HCT116 (cell line): Measurements from ENCODE around the gene PDIA2. TPM values are rescaled to one million over a fixed set of nuclear protein-coding genes. Genes with fewer than 3 reads are reported as not detected.

ENCODE experiments used
- ATAC-seq: fragments of 200-7000 bp; cut with Tn5 transposase; 2 replicates; pipeline ENCODE4 v1.9.1; 2020; ENCODE audit warnings: mild to moderate bottlenecking, moderate library complexity
- BruUV-seq: library from RNA; stranded (reverse); fragments of 400-500 nt; replicated peaks from 2 replicates; lab custom pipeline; 2021; lab: Mats Ljungman, UMichigan
- CTCF ChIA-PET: fragments of 300-600 bp; sonication (Branson Sonifier 250); formaldehyde crosslinking; loops from one replicate; lab custom pipeline; 2021; ENCODE audit warnings: antibody characterized with exemption; lab: Charles Lee
- POLR2A ChIA-PET: fragments of 300-600, 350-600 bp; sonication (Branson Sonifier 250); formaldehyde crosslinking; loops from one replicate; lab custom pipeline; 2021; ENCODE audit warnings: antibody characterized with exemption; lab: Charles Lee
- RAD21 ChIA-PET, 2 experiments: fragments of 300-600 bp; sonication (Branson Sonifier 250); formaldehyde crosslinking; loops; one replicate each; lab custom pipeline; 2023; ENCODE audit warnings: low total read pairs in 2 of 2; ENCODE audit not compliant: uncharacterized antibody in 2 of 2, unreplicated experiment in 2 of 2, low non-redundant PET in 1 of 2; lab: Charles Lee
- DNase-seq: peaks from one replicate; pipeline ENCODE4 v3.0.0-alpha.2; 2010; ENCODE audit warnings: low read depth, low spot score
- H2AFZ ChIP-seq: fragments of 200-600 bp; shearing (Covaris generic), sonication (generic); 2 replicates; pipeline ENCODE4 v1.6.1; 2017; ENCODE audit warnings: low read depth, mixed run types, mixed read lengths, antibody characterized with exemption, low read length; ENCODE audit not compliant: poor library complexity, severe bottlenecking
- H3K27ac ChIP-seq: 2 replicates; pipeline ENCODE4 v1.5.1; 2012; ENCODE audit warnings: low read depth, low read length
- H3K27me3 ChIP-seq: fragments of 200-600 bp; sonication (generic); 2 replicates; pipeline ENCODE4 v1.6.1; 2016; ENCODE audit warnings: mixed run types, low read length, mixed read lengths; ENCODE audit not compliant: insufficient read depth
- H3K36me3 ChIP-seq, 2 experiments: fragments of 200-500 bp in 1 of 2; fragments of 200-600 bp in 1 of 2; sonication (Bioruptor generic) in 1 of 2; sonication (generic) in 1 of 2; 2 replicates each; pipeline versions ENCODE4 v1.5.1 to v1.6.1; 2014 to 2016; ENCODE audit warnings: low read length in 2 of 2, inconsistent platforms in 1 of 2, mixed read lengths in 1 of 2, mixed run types in 1 of 2; ENCODE audit not compliant: insufficient read depth in 2 of 2, control insufficient read depth in 1 of 2
- H3K4me1 ChIP-seq, 2 experiments: fragments of 200-600 bp in 1 of 2; sonication (generic) in 1 of 2; 2 replicates each; pipeline versions ENCODE4 v1.5.1 to v1.6.1; 2012 to 2017; ENCODE audit warnings: low read length in 2 of 2, inconsistent platforms in 1 of 2, mild to moderate bottlenecking in 1 of 2, mixed read lengths in 1 of 2, mixed run types in 1 of 2, moderate library complexity in 1 of 2; ENCODE audit not compliant: insufficient read depth in 2 of 2, control insufficient read depth in 1 of 2
- H3K4me2 ChIP-seq: fragments of 200-600 bp; sonication (generic); 2 replicates; pipeline ENCODE4 v1.6.1; 2017; ENCODE audit warnings: mixed run types, low read length, mixed read lengths
- H3K4me3 ChIP-seq, 2 experiments: fragments of 200-600 bp in 1 of 2; sonication (generic) in 1 of 2; replicated peaks in 1 of 2; 2 replicates each; pipeline ENCODE4 v1.5.1; 2011 to 2016; ENCODE audit warnings: low read length in 2 of 2, control low read depth in 1 of 2, low read depth in 1 of 2, mild to moderate bottlenecking in 1 of 2, mixed read lengths in 1 of 2, mixed run types in 1 of 2
- H3K79me2 ChIP-seq: fragments of 200-600 bp; sonication (generic); 2 replicates; pipeline ENCODE4 v1.6.1; 2017; ENCODE audit warnings: mild to moderate bottlenecking, mixed run types, low read length, moderate library complexity, mixed read lengths; ENCODE audit not compliant: insufficient read depth
- H3K9ac ChIP-seq: fragments of 200-600 bp; sonication (generic); 2 replicates; pipeline ENCODE4 v1.6.1; 2016; ENCODE audit warnings: low read length, mixed read lengths
- H3K9me2 ChIP-seq: fragments of 200-600 bp; sonication (generic), shearing (Covaris generic); 2 replicates; pipeline ENCODE4 v1.6.1; 2017; ENCODE audit warnings: mixed run types, mild to moderate bottlenecking, moderate library complexity; ENCODE audit not compliant: insufficient read depth
- H3K9me3 ChIP-seq, 2 experiments: fragments of 200-500 bp in 1 of 2; fragments of 200-600 bp in 1 of 2; sonication (Bioruptor generic) in 1 of 2; sonication (generic) in 1 of 2; 2 replicates each; pipeline ENCODE4 v1.6.1; 2014 to 2017; ENCODE audit warnings: low read length in 2 of 2, mixed read lengths in 2 of 2, inconsistent platforms in 1 of 2, low read depth in 1 of 2, mild to moderate bottlenecking in 1 of 2, mixed run types in 1 of 2, moderate library complexity in 1 of 2; ENCODE audit not compliant: control insufficient read depth in 1 of 2, insufficient read depth in 1 of 2
- H4K20me1 ChIP-seq: fragments of 200-600 bp; sonication (generic), shearing (Covaris generic); 2 replicates; pipeline ENCODE4 v1.6.1; 2017; ENCODE audit warnings: mixed run types, mild to moderate bottlenecking, moderate library complexity; ENCODE audit not compliant: insufficient read depth
- CBX3 ChIP-seq: IDR thresholded peaks from 2 replicates; pipeline ENCODE4 v1.6.1; 2012; ENCODE audit warnings: low read depth
- CEBPB ChIP-seq: IDR thresholded peaks from 2 replicates; pipeline ENCODE4 v1.6.1; 2012; ENCODE audit warnings: low read depth
- EZH2phosphoT487 ChIP-seq: fragments of 200-600 bp; IDR thresholded peaks from 2 replicates; pipeline ENCODE4 v1.6.1; 2018; ENCODE audit warnings: antibody characterized with exemption, borderline replicate concordance
- JUND ChIP-seq: IDR thresholded peaks from 2 replicates; pipeline ENCODE4 v1.6.1; 2012
- POLR2A ChIP-seq: IDR thresholded peaks from 2 replicates; pipeline ENCODE4 v1.7.0; 2011; ENCODE audit warnings: borderline replicate concordance; ENCODE audit not compliant: insufficient read depth, insufficient read length; ENCODE audit errors: extremely low read depth
- POLR2AphosphoS5 ChIP-seq: IDR thresholded peaks from 2 replicates; pipeline ENCODE4 v1.6.1; 2011; ENCODE audit warnings: mild to moderate bottlenecking, low read depth, low read length, moderate library complexity
- RAD21 ChIP-seq: IDR thresholded peaks from 2 replicates; pipeline ENCODE4 v1.6.1; 2012; ENCODE audit warnings: low read depth, mild to moderate bottlenecking
- SIN3A ChIP-seq: IDR thresholded peaks from 2 replicates; pipeline ENCODE4 v1.6.1; 2012; ENCODE audit warnings: low read depth
- SP1 ChIP-seq: IDR thresholded peaks from 2 replicates; pipeline ENCODE4 v1.6.1; 2012; ENCODE audit warnings: low read depth
- TCF7L2 ChIP-seq: IDR thresholded peaks from 2 replicates; pipeline ENCODE4 v1.7.0; 2011; ENCODE audit warnings: borderline replicate concordance, inconsistent platforms; ENCODE audit not compliant: insufficient read depth, insufficient read length; ENCODE audit errors: extremely low read depth
- intact Hi-C: fragments of 100-400 bp; cut with micrococcal nuclease; formaldehyde crosslinking; loops from 2 replicates; pipeline ENCODE4 v1.10.0; 2022
- total RNA-seq: library from RNA; stranded (reverse); gene quantifications from one replicate; pipeline ENCODE4 v1.2.1, GENCODE V29; 2021; ENCODE audit not compliant: unreplicated experiment
- TF ChIP-seq, protein P1 (sequence below): IDR thresholded peaks from 2 replicates; pipeline ENCODE4 v1.6.1; 2012
- TF ChIP-seq, protein P2 (sequence below): IDR thresholded peaks from 2 replicates; pipeline ENCODE4 v1.6.1; 2012; ENCODE audit warnings: low read depth

PDIA2 gene
- total RNA-seq, 1 experiment from 2014 or later = 0.93 TPM

DNA sequence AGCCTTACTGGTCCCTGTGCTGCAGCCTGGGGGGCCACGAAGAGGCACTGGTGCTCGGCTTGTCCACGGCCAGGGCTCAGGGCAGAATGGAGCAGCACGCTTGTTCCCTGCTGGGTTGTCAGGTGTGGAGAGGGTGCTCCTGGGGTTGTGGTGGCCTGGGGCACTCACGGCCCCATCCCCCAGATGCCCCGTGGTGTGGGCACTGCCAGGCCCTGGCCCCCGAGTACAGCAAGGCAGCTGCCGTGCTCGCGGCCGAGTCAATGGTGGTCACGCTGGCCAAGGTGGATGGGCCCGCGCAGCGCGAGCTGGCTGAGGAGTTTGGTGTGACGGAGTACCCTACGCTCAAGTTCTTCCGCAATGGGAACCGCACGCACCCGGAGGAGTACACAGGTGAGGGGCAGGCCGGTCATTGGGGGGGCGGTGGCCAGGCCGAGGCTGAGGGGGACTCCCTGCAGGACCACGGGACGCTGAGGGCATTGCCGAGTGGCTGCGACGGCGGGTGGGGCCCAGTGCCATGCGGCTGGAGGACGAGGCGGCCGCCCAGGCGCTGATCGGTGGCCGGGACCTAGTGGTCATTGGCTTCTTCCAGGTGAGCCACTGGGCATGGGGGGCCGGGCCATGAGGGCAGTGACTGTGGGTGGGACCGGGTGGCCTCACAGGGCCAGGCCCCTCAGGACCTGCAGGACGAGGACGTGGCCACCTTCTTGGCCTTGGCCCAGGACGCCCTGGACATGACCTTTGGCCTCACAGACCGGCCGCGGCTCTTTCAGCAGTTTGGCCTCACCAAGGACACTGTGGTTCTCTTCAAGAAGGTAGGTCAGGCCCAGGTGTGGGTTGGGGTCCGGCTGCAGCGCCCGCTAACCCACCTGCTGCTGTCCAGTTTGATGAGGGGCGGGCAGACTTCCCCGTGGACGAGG lies 1.5 kb downstream of the PDIA2 start:
- no peak for DNase-seq
- H3K9me2 ChIP-seq = no peaks in the 10 kb centered on the region
- intact Hi-C loops = no loop called here
- H3K9ac ChIP-seq = no peak overlapping the region
- TF ChIP-seq, protein P1, sequence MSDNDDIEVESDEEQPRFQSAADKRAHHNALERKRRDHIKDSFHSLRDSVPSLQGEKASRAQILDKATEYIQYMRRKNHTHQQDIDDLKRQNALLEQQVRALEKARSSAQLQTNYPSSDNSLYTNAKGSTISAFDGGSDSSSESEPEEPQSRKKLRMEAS = no peak
- H3K27ac ChIP-seq = no peak overlapping the region
- RAD21 ChIA-PET = no interaction called here
- H3K4me2 ChIP-seq = no peak overlapping the region
- no peak overlapping the region for H2AFZ ChIP-seq
- H4K20me1 ChIP-seq = no peaks in the 10 kb centered on the region
- CTCF ChIA-PET = no interaction called here
- POLR2A ChIA-PET = no interaction called here
- BruUV-seq = no TSS peak
- H3K4me3 ChIP-seq = no peak overlapping the region
- H3K36me3 ChIP-seq = no peaks in the 10 kb centered on the region
- no peaks in the 10 kb centered on the region for H3K27me3 ChIP-seq
- no peaks in the 10 kb centered on the region for H3K4me1 ChIP-seq
- 0 out of 2 replicates have a peak, but pooled peaks have one; percentile 9 for ATAC-seq
- no peaks in the 10 kb centered on the region for H3K79me2 ChIP-seq
- no peaks in the 10 kb centered on the region for H3K9me3 ChIP-seq

DNA sequence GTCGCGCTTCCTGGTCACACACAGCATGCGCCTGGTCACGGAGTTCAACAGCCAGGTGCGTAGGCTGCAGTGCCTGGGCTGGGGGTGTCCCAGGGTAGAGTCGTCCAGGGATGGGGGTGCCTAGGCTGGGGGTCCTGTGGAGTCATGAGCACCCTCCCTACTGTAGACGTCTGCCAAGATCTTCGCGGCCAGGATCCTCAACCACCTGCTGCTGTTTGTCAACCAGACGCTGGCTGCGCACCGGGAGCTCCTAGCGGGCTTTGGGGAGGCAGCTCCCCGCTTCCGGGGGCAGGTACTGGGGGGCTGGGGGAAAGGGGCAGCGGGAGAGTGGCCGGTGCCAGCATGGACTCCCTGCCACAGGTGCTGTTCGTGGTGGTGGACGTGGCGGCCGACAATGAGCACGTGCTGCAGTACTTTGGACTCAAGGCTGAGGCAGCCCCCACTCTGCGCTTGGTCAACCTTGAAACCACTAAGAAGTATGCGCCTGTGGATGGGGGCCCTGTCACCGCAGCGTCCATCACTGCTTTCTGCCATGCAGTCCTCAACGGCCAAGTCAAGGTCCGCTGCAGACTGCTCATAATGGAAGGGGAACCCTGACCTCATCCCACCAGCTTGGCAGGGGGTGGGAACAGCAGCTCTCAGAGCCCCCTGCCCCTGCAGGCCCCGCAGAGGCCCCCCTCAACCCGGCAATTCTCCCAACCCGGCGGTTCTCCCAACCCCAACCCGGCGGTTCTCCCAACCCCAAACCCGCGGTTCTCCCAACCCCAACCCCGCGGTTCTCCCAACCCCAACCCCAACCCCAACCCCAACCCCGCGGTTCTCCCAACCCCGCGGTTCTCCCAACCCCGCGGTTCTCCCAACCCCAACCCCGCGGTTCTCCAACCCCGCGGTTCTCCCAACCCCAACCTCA lies 2.4 kb downstream of the PDIA2 start:
- no peaks in the 10 kb centered on the region for H3K27me3 ChIP-seq
- no peak overlapping the region for H3K4me3 ChIP-seq
- TF ChIP-seq SP1 = no peak
- no peak for TF ChIP-seq CEBPB
- TF ChIP-seq CBX3 = no peak
- no peak for TF ChIP-seq TCF7L2
- TF ChIP-seq JUND = no peak
- TF ChIP-seq SIN3A = no peak
- TF ChIP-seq POLR2A = no peak
- no peak for TF ChIP-seq POLR2AphosphoS5
- TF ChIP-seq, protein P2, sequence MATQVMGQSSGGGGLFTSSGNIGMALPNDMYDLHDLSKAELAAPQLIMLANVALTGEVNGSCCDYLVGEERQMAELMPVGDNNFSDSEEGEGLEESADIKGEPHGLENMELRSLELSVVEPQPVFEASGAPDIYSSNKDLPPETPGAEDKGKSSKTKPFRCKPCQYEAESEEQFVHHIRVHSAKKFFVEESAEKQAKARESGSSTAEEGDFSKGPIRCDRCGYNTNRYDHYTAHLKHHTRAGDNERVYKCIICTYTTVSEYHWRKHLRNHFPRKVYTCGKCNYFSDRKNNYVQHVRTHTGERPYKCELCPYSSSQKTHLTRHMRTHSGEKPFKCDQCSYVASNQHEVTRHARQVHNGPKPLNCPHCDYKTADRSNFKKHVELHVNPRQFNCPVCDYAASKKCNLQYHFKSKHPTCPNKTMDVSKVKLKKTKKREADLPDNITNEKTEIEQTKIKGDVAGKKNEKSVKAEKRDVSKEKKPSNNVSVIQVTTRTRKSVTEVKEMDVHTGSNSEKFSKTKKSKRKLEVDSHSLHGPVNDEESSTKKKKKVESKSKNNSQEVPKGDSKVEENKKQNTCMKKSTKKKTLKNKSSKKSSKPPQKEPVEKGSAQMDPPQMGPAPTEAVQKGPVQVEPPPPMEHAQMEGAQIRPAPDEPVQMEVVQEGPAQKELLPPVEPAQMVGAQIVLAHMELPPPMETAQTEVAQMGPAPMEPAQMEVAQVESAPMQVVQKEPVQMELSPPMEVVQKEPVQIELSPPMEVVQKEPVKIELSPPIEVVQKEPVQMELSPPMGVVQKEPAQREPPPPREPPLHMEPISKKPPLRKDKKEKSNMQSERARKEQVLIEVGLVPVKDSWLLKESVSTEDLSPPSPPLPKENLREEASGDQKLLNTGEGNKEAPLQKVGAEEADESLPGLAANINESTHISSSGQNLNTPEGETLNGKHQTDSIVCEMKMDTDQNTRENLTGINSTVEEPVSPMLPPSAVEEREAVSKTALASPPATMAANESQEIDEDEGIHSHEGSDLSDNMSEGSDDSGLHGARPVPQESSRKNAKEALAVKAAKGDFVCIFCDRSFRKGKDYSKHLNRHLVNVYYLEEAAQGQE = no peak
- TF ChIP-seq EZH2phosphoT487 = no peak
- TF ChIP-seq, protein P1 = no peak
- no peak for TF ChIP-seq RAD21
- H3K4me1 ChIP-seq = no peaks in the 10 kb centered on the region
- no peak for ATAC-seq
- BruUV-seq = no TSS peak
- H3K79me2 ChIP-seq = no peaks in the 10 kb centered on the region
- CTCF ChIA-PET = no interaction called here
- RAD21 ChIA-PET = no interaction called here
- H3K36me3 ChIP-seq = no peaks in the 10 kb centered on the region
- H3K9ac ChIP-seq = no peak overlapping the region
- H3K4me2 ChIP-seq = no peak overlapping the region
- POLR2A ChIA-PET = no interaction called here
- no peaks in the 10 kb centered on the region for H3K9me2 ChIP-seq
- H4K20me1 ChIP-seq = no peaks in the 10 kb centered on the region
- intact Hi-C loops = no loop called here
- DNase-seq = no peak
- no peak overlapping the region for H3K27ac ChIP-seq
- H3K9me3 ChIP-seq = no peaks in the 10 kb centered on the region
- H2AFZ ChIP-seq = no peak overlapping the region
